Fibroblast of lung (primary cell): Measurements from ENCODE around the gene LMNA.

ENCODE experiments used
- CTCF ChIP-seq, 2 donors: IDR thresholded peaks in 1 of 2; conservative IDR thresholded peaks in 1 of 2; 1 replicate in 1 of 2; 2 replicates in 1 of 2; pipeline ENCODE4 v1.5.1; 2011 to 2012; ENCODE audit warnings: low read length in 2 of 2, control low read depth in 1 of 2, inconsistent platforms in 1 of 2, low read depth in 1 of 2, mild to moderate bottlenecking in 1 of 2
- EZH2 ChIP-seq: IDR thresholded peaks from 2 replicates; pipeline ENCODE4 v1.5.1; 2012; ENCODE audit warnings: low read length, control low read depth, mild to moderate bottlenecking; ENCODE audit errors: missing control alignments

GRCh38 chr1:156150333-156151011, 36.0 kb downstream of the LMNA start:
- no peak for TF ChIP-seq CTCF (conservative IDR thresholded peaks at IDR 0.05 in 1 of 2, IDR thresholded peaks at IDR 0.05 in 1 of 2; ENCODE audit: low read depth in 1 of 2, low read length in 2 of 2)
- TF ChIP-seq EZH2: no peak
